Prostate gland (tissue), 2 donors: ENCODE data around the gene ATP6V1G2. TPM values are rescaled to one million over a fixed set of nuclear protein-coding genes. Genes with fewer than 3 reads are reported as not detected.

Experiments
- DNase-seq: peaks from one replicate; pipeline ENCODE4 v3.0.0-alpha.2; 2019; ENCODE audit warnings: low spot score
- H3K27ac ChIP-seq, 2 donors: fragments of 200-600 bp; sonication (generic); 2 replicates each; pipeline ENCODE4 v1.5.1; 2017 to 2019
- H3K27me3 ChIP-seq: fragments of 200-600 bp; sonication (generic); replicated peaks from 2 replicates; pipeline ENCODE4 v1.5.1; 2019; ENCODE audit not compliant: insufficient read depth
- H3K36me3 ChIP-seq, 2 donors: fragments of 200-600 bp; sonication (generic); 1 replicate in 1 of 2; 2 replicates in 1 of 2; pipeline versions ENCODE4 v1.5.1 to v1.8.1; 2017 to 2019
- H3K4me1 ChIP-seq: fragments of 200-600 bp; sonication (generic); replicated peaks from 2 replicates; pipeline ENCODE4 v1.5.1; 2019
- H3K4me3 ChIP-seq, 2 donors: fragments of 200-600 bp; sonication (generic); 2 replicates each; pipeline ENCODE4 v1.5.1; 2017 to 2019
- H3K9me3 ChIP-seq: fragments of 200-600 bp; sonication (generic); 2 replicates; pipeline ENCODE4 v1.5.1; 2017
- POLR2A ChIP-seq: fragments of 450-650 bp; IDR thresholded peaks from one replicate; pipeline ENCODE4 v1.6.1; 2016; ENCODE audit warnings: antibody characterized with exemption, mild to moderate bottlenecking
- POLR2AphosphoS5 ChIP-seq: sonication (generic); formaldehyde crosslinking; IDR thresholded peaks from one replicate; pipeline ENCODE4 v1.6.1; 2017; ENCODE audit warnings: antibody characterized with exemption
- WGBS: methylation state at CpG from one replicate; pipeline ENCODE4 v1.1.5; 2018; 5-methylcytosine and 5-hydroxymethylcytosine counted together
- intact Hi-C: fragments of 100-400 bp; cut with DNase I; formaldehyde crosslinking; loops from one replicate; pipeline ENCODE4 v1.14.2; 2022
- total RNA-seq, 2 donors: library from RNA; depleted of rRNA; stranded (reverse); fragments of >200 nt; gene quantifications; one replicate each; pipeline ENCODE4 v1.1.0, GENCODE V29; 2016
- TF ChIP-seq, protein P1 (sequence below), 4 experiments: fragments of 200-600 bp in 2 of 4; fragments of 450-650 bp in 2 of 4; sonication (generic) in 2 of 4; IDR thresholded peaks; 1 replicate in 3 of 4; 2 replicates in 1 of 4; pipeline ENCODE4 v1.5.1; 2016 to 2019; ENCODE audit warnings: antibody characterized with exemption in 4 of 4, mild to moderate bottlenecking in 2 of 4, moderate library complexity in 2 of 4

Gene ATP6V1G2
- total RNA-seq, 2 donors from 2014 or later: 0.36 to 0.74 TPM

GRCh38 chr6:31578184-31579118, 32.0 kb upstream of the ATP6V1G2 start:
- TF ChIP-seq POLR2A (no peak), POLR2AphosphoS5 (no peak)
- TF ChIP-seq, protein P1, sequence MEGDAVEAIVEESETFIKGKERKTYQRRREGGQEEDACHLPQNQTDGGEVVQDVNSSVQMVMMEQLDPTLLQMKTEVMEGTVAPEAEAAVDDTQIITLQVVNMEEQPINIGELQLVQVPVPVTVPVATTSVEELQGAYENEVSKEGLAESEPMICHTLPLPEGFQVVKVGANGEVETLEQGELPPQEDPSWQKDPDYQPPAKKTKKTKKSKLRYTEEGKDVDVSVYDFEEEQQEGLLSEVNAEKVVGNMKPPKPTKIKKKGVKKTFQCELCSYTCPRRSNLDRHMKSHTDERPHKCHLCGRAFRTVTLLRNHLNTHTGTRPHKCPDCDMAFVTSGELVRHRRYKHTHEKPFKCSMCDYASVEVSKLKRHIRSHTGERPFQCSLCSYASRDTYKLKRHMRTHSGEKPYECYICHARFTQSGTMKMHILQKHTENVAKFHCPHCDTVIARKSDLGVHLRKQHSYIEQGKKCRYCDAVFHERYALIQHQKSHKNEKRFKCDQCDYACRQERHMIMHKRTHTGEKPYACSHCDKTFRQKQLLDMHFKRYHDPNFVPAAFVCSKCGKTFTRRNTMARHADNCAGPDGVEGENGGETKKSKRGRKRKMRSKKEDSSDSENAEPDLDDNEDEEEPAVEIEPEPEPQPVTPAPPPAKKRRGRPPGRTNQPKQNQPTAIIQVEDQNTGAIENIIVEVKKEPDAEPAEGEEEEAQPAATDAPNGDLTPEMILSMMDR (IDR thresholded peaks at IDR 0.05): no peak
- H3K4me1 ChIP-seq: no peaks in the 10 kb centered on the region
- no peaks in the 10 kb centered on the region for H3K27me3 ChIP-seq
- H3K9me3 ChIP-seq: no peaks in the 10 kb centered on the region
- WGBS: 77% methylated on average over 12 of the region's 12 CpGs
- H3K27ac ChIP-seq: no peak overlapping the region
- H3K36me3 ChIP-seq: no peaks in the 10 kb centered on the region
- no peak overlapping the region for H3K4me3 ChIP-seq
- no peak for DNase-seq
- intact Hi-C loops: no loop called here

DNA sequence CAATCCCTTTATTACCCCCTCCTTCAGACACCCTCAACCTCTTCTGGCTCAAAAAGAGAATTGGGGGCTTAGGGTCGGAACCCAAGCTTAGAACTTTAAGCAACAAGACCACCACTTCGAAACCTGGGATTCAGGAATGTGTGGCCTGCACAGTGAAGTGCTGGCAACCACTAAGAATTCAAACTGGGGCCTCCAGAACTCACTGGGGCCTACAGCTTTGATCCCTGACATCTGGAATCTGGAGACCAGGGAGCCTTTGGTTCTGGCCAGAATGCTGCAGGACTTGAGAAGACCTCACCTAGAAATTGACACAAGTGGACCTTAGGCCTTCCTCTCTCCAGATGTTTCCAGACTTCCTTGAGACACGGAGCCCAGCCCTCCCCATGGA, 31.2 kb upstream of the ATP6V1G2 start:
- intact Hi-C loops: no loop called here
- 95% methylated on average over 3 of the region's 3 CpGs for WGBS
- H3K27ac ChIP-seq: no peak overlapping the region
- no peak for TF ChIP-seq POLR2AphosphoS5
- TF ChIP-seq, protein P1 (IDR thresholded peaks at IDR 0.05): no peak
- no peak for TF ChIP-seq POLR2A
- DNase-seq: no peak
- H3K9me3 ChIP-seq: no peaks in the 10 kb centered on the region
- H3K4me1 ChIP-seq: no peaks in the 10 kb centered on the region
- no peaks in the 10 kb centered on the region for H3K27me3 ChIP-seq
- H3K4me3 ChIP-seq: no peak overlapping the region
- no peaks in the 10 kb centered on the region for H3K36me3 ChIP-seq

DNA sequence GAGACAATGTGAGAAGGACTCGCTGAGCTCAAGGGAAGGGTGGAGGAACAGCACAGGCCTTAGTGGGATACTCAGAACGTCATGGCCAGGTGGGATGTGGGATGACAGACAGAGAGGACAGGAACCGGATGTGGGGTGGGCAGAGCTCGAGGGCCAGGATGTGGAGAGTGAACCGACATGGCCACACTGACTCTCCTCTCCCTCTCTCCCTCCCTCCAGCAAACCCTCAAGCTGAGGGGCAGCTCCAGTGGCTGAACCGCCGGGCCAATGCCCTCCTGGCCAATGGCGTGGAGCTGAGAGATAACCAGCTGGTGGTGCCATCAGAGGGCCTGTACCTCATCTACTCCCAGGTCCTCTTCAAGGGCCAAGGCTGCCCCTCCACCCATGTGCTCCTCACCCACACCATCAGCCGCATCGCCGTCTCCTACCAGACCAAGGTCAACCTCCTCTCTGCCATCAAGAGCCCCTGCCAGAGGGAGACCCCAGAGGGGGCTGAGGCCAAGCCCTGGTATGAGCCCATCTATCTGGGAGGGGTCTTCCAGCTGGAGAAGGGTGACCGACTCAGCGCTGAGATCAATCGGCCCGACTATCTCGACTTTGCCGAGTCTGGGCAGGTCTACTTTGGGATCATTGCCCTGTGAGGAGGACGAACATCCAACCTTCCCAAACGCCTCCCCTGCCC, 30.6 kb upstream of the ATP6V1G2 start:
- DNase-seq: no peak
- Histone ChIP-seq H3K27ac (no peak overlapping the region), H3K4me1 (no peaks in the 10 kb centered on the region), H3K4me3 (no peak overlapping the region), H3K36me3 (no peaks in the 10 kb centered on the region), H3K9me3 (no peaks in the 10 kb centered on the region), H3K27me3 (no peaks in the 10 kb centered on the region)
- TF ChIP-seq POLR2AphosphoS5: no peak
- TF ChIP-seq POLR2A: no peak
- TF ChIP-seq, protein P1 (IDR thresholded peaks at IDR 0.05): no peak
- 87% methylated on average over 19 of the region's 19 CpGs for WGBS
- intact Hi-C loops: no loop called here

DNA sequence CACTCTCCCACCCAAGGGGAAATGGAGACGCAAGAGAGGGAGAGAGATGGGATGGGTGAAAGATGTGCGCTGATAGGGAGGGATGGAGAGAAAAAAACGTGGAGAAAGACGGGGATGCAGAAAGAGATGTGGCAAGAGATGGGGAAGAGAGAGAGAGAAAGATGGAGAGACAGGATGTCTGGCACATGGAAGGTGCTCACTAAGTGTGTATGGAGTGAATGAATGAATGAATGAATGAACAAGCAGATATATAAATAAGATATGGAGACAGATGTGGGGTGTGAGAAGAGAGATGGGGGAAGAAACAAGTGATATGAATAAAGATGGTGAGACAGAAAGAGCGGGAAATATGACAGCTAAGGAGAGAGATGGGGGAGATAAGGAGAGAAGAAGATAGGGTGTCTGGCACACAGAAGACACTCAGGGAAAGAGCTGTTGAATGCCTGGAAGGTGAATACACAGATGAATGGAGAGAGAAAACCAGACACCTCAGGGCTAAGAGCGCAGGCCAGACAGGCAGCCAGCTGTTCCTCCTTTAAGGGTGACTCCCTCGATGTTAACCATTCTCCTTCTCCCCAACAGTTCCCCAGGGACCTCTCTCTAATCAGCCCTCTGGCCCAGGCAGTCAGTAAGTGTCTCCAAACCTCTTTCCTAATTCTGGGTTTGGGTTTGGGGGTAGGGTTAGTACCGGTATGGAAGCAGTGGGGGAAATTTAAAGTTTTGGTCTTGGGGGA, 29.7 kb upstream of the ATP6V1G2 start:
- no peak for DNase-seq
- H3K36me3 ChIP-seq: no peaks in the 10 kb centered on the region
- H3K27me3 ChIP-seq: no peaks in the 10 kb centered on the region
- peak overlapping the region in 1 of 2 donors; percentile 33 for H3K27ac ChIP-seq
- WGBS: 67% methylated on average over 8 of the region's 8 CpGs
- no peaks in the 10 kb centered on the region for H3K9me3 ChIP-seq
- H3K4me3 ChIP-seq: peak overlapping the region in 1 of 2 donors; percentile 8
- intact Hi-C loops: no loop called here
- no peaks in the 10 kb centered on the region for H3K4me1 ChIP-seq
- TF ChIP-seq, protein P1 (IDR thresholded peaks at IDR 0.05): no peak
- TF ChIP-seq POLR2A: no peak
